ENCODE results near the gene TBCD.

TBCD gene

GRCh38 chr17:82918508-82918907 lies 166.6 kb downstream of the TBCD start:
- Histone ChIP-seq H2BK5ac (ENCODE audit: low read length) (no peak overlapping the region), H3K36me3 (replicated peaks in 1 of 2; ENCODE audit: control insufficient read depth in 2 of 2, insufficient read depth in 2 of 2, low read length in 2 of 2) (peaks cover 13 to 70% of the 10 kb centered on the region in 2 donors), H3K4me2 (ENCODE audit: insufficient read depth, low read length, poor library complexity, severe bottlenecking) (no peak overlapping the region), H3K4ac (ENCODE audit: low read length) (no peak overlapping the region), H2AFZ (ENCODE audit: low read length) (no peak overlapping the region), H2AK5ac (ENCODE audit: low read depth, low read length) (no peak overlapping the region), H3K4me1 (ENCODE audit: control insufficient read depth in 2 of 2, insufficient read depth in 1 of 2, low read depth in 1 of 2, low read length in 2 of 2) (no peaks in the 10 kb centered on the region), H4K91ac (ENCODE audit: low read depth, low read length, poor library complexity) (no peak overlapping the region), H4K8ac (ENCODE audit: low read depth, low read length) (no peak overlapping the region), H2BK15ac (ENCODE audit: low read length) (no peak overlapping the region), H2BK120ac (ENCODE audit: low read depth, low read length) (no peak overlapping the region), H3K23ac (ENCODE audit: low read depth, low read length, poor library complexity) (no peak overlapping the region), H3K18ac (ENCODE audit: low read length) (no peak overlapping the region), H3K27me3 (ENCODE audit: control insufficient read depth in 3 of 3, insufficient read depth in 3 of 3, low read depth in 1 of 3, low read length in 3 of 3) (no peaks in the 10 kb centered on the region), H3K4me3 (ENCODE audit: low read length in 2 of 2) (no peak overlapping the region), H3K27ac (replicated peaks; ENCODE audit: low read length) (no peak overlapping the region), H3K9ac (ENCODE audit: low read depth, low read length, poor library complexity) (no peak overlapping the region), H2BK12ac (ENCODE audit: low read length) (no peak overlapping the region), H3K9me3 (replicated peaks in 1 of 2; ENCODE audit: control insufficient read depth in 2 of 2, insufficient read depth in 1 of 2, low read depth in 1 of 2, low read length in 2 of 2) (no peaks in the 10 kb centered on the region), H3K14ac (ENCODE audit: low read length) (no peak overlapping the region), H3K79me1 (ENCODE audit: low read depth, low read length) (peaks cover 20% of the 10 kb centered on the region)
- no CpG with 5 or more reads among the region's 19 CpGs for WGBS, 2 donors (ENCODE audit: extremely low coverage in 2 of 2, insufficient read length in 2 of 2, insufficient replicate concordance in 1 of 2)
- no peak for DNase-seq (ENCODE audit: low spot score)

- H2BK5ac ChIP-seq (ENCODE audit: low read length) = no peak overlapping the region
- no peak for DNase-seq (ENCODE audit: low spot score)
- no CpG with 5 or more reads among the region's 15 CpGs for WGBS, 2 donors (ENCODE audit: extremely low coverage in 2 of 2, insufficient read length in 2 of 2, insufficient replicate concordance in 1 of 2)
- peaks cover 13 to 70% of the 10 kb centered on the region in 2 donors for H3K36me3 ChIP-seq (replicated peaks in 1 of 2; ENCODE audit: control insufficient read depth in 2 of 2, insufficient read depth in 2 of 2, low read length in 2 of 2)
- H4K91ac ChIP-seq (ENCODE audit: low read depth, low read length, poor library complexity) = peak overlapping the region; percentile 38
- no peak overlapping the region for H3K27ac ChIP-seq (replicated peaks; ENCODE audit: low read length)
- H3K4ac ChIP-seq (ENCODE audit: low read length) = no peak overlapping the region
- H2BK12ac ChIP-seq (ENCODE audit: low read length) = no peak overlapping the region
- H2BK120ac ChIP-seq (ENCODE audit: low read depth, low read length) = no peak overlapping the region
- no peak overlapping the region for H3K4me2 ChIP-seq (ENCODE audit: insufficient read depth, low read length, poor library complexity, severe bottlenecking)
- no peak overlapping the region for H3K4me3 ChIP-seq (ENCODE audit: low read length in 2 of 2)
- peak overlapping the region; percentile 17 for H3K18ac ChIP-seq (ENCODE audit: low read length)
- peak overlapping the region; percentile 17 for H4K8ac ChIP-seq (ENCODE audit: low read depth, low read length)
- peak overlapping the region; percentile 56 for H3K14ac ChIP-seq (ENCODE audit: low read length)
- H3K79me1 ChIP-seq (ENCODE audit: low read depth, low read length) = peaks cover 16% of the 10 kb centered on the region
- H3K4me1 ChIP-seq (ENCODE audit: control insufficient read depth in 2 of 2, insufficient read depth in 1 of 2, low read depth in 1 of 2, low read length in 2 of 2) = no peaks in the 10 kb centered on the region
- H3K27me3 ChIP-seq (ENCODE audit: control insufficient read depth in 3 of 3, insufficient read depth in 3 of 3, low read depth in 1 of 3, low read length in 3 of 3) = no peaks in the 10 kb centered on the region
- H3K9ac ChIP-seq (ENCODE audit: low read depth, low read length, poor library complexity) = peak overlapping the region; percentile 70
- no peak overlapping the region for H2BK15ac ChIP-seq (ENCODE audit: low read length)
- no peaks in the 10 kb centered on the region for H3K9me3 ChIP-seq (replicated peaks in 1 of 2; ENCODE audit: control insufficient read depth in 2 of 2, insufficient read depth in 1 of 2, low read depth in 1 of 2, low read length in 2 of 2)
- H2AK5ac ChIP-seq (ENCODE audit: low read depth, low read length) = no peak overlapping the region
- H2AFZ ChIP-seq (ENCODE audit: low read length) = no peak overlapping the region
- peak overlapping the region; percentile 96 for H3K23ac ChIP-seq (ENCODE audit: low read depth, low read length, poor library complexity)
Measured at GRCh38 chr17:82920150-82920549, 168.3 kb downstream of the TBCD start.

- Histone ChIP-seq H2BK12ac (ENCODE audit: low read length) (no peak overlapping the region), H4K8ac (ENCODE audit: low read depth, low read length) (no peak overlapping the region), H3K27me3 (ENCODE audit: control insufficient read depth in 3 of 3, insufficient read depth in 3 of 3, low read depth in 1 of 3, low read length in 3 of 3) (no peaks in the 10 kb centered on the region), H2BK5ac (ENCODE audit: low read length) (no peak overlapping the region), H3K23ac (ENCODE audit: low read depth, low read length, poor library complexity) (peak overlapping the region; percentile 50), H3K79me1 (ENCODE audit: low read depth, low read length) (peaks cover 14% of the 10 kb centered on the region), H4K91ac (ENCODE audit: low read depth, low read length, poor library complexity) (no peak overlapping the region), H2BK15ac (ENCODE audit: low read length) (no peak overlapping the region), H3K4me3 (ENCODE audit: low read length in 2 of 2) (no peak overlapping the region), H2BK120ac (ENCODE audit: low read depth, low read length) (no peak overlapping the region), H3K4me1 (ENCODE audit: control insufficient read depth in 2 of 2, insufficient read depth in 1 of 2, low read depth in 1 of 2, low read length in 2 of 2) (no peaks in the 10 kb centered on the region), H2AK5ac (ENCODE audit: low read depth, low read length) (no peak overlapping the region), H3K9ac (ENCODE audit: low read depth, low read length, poor library complexity) (no peak overlapping the region), H3K9me3 (replicated peaks in 1 of 2; ENCODE audit: control insufficient read depth in 2 of 2, insufficient read depth in 1 of 2, low read depth in 1 of 2, low read length in 2 of 2) (no peaks in the 10 kb centered on the region), H2AFZ (ENCODE audit: low read length) (no peak overlapping the region), H3K18ac (ENCODE audit: low read length) (no peak overlapping the region), H3K4me2 (ENCODE audit: insufficient read depth, low read length, poor library complexity, severe bottlenecking) (no peak overlapping the region), H3K36me3 (replicated peaks in 1 of 2; ENCODE audit: control insufficient read depth in 2 of 2, insufficient read depth in 2 of 2, low read length in 2 of 2) (peaks cover 12 to 70% of the 10 kb centered on the region in 2 donors), H3K27ac (replicated peaks; ENCODE audit: low read length) (no peak overlapping the region), H3K4ac (ENCODE audit: low read length) (no peak overlapping the region), H3K14ac (ENCODE audit: low read length) (peak overlapping the region; percentile 50)
- no CpG with 5 or more reads among the region's 16 CpGs for WGBS, 2 donors (ENCODE audit: extremely low coverage in 2 of 2, insufficient read length in 2 of 2, insufficient replicate concordance in 1 of 2)
- no peak for DNase-seq (ENCODE audit: low spot score)
Measured at GRCh38 chr17:82920715-82921114, 168.8 kb downstream of the TBCD start.

GRCh38 chr17:82921426-82921825 lies 169.6 kb downstream of the TBCD start:
- Histone ChIP-seq H2BK12ac (ENCODE audit: low read length) (no peak overlapping the region), H2AFZ (ENCODE audit: low read length) (no peak overlapping the region), H3K14ac (ENCODE audit: low read length) (no peak overlapping the region), H2BK120ac (ENCODE audit: low read depth, low read length) (no peak overlapping the region), H3K23ac (ENCODE audit: low read depth, low read length, poor library complexity) (no peak overlapping the region), H3K27me3 (ENCODE audit: control insufficient read depth in 3 of 3, insufficient read depth in 3 of 3, low read depth in 1 of 3, low read length in 3 of 3) (no peaks in the 10 kb centered on the region), H3K4ac (ENCODE audit: low read length) (no peak overlapping the region), H2BK5ac (ENCODE audit: low read length) (no peak overlapping the region), H3K27ac (replicated peaks; ENCODE audit: low read length) (no peak overlapping the region), H3K4me2 (ENCODE audit: insufficient read depth, low read length, poor library complexity, severe bottlenecking) (no peak overlapping the region), H4K8ac (ENCODE audit: low read depth, low read length) (no peak overlapping the region), H4K91ac (ENCODE audit: low read depth, low read length, poor library complexity) (no peak overlapping the region), H3K9ac (ENCODE audit: low read depth, low read length, poor library complexity) (no peak overlapping the region), H2AK5ac (ENCODE audit: low read depth, low read length) (no peak overlapping the region), H3K4me3 (ENCODE audit: low read length in 2 of 2) (no peak overlapping the region), H3K36me3 (replicated peaks in 1 of 2; ENCODE audit: control insufficient read depth in 2 of 2, insufficient read depth in 2 of 2, low read length in 2 of 2) (peaks cover 14 to 72% of the 10 kb centered on the region in 2 donors), H3K79me1 (ENCODE audit: low read depth, low read length) (peaks cover 14% of the 10 kb centered on the region), H2BK15ac (ENCODE audit: low read length) (no peak overlapping the region), H3K9me3 (replicated peaks in 1 of 2; ENCODE audit: control insufficient read depth in 2 of 2, insufficient read depth in 1 of 2, low read depth in 1 of 2, low read length in 2 of 2) (no peaks in the 10 kb centered on the region), H3K4me1 (ENCODE audit: control insufficient read depth in 2 of 2, insufficient read depth in 1 of 2, low read depth in 1 of 2, low read length in 2 of 2) (no peaks in the 10 kb centered on the region), H3K18ac (ENCODE audit: low read length) (no peak overlapping the region)
- no CpG with 5 or more reads among the region's 13 CpGs for WGBS, 2 donors (ENCODE audit: extremely low coverage in 2 of 2, insufficient read length in 2 of 2, insufficient replicate concordance in 1 of 2)
- no peak for DNase-seq (ENCODE audit: low spot score)
